H9 (cell line): ENCODE measurements around the gene CIDEC. TPM values are rescaled to one million over a fixed set of nuclear protein-coding genes. Genes with fewer than 3 reads are reported as not detected.

Experiments
- DNase-seq: peaks from one replicate; pipeline ENCODE4 v3.0.0-alpha.2; 2017
- H2AFZ ChIP-seq: one replicate; pipeline ENCODE4 v1.6.1; 2013; ENCODE audit warnings: mild to moderate bottlenecking, low read length, control low read depth, moderate library complexity
- H2AK5ac ChIP-seq: 2 replicates; pipeline ENCODE4 v1.6.1; 2013; ENCODE audit warnings: low read length, control low read depth, mixed read lengths; ENCODE audit not compliant: insufficient read length
- H2BK120ac ChIP-seq: one replicate; pipeline ENCODE4 v1.6.1; 2013; ENCODE audit warnings: low read depth, mild to moderate bottlenecking, low read length, control low read depth, inconsistent platforms; ENCODE audit not compliant: poor library complexity, severe bottlenecking
- H2BK12ac ChIP-seq: 2 replicates; pipeline ENCODE4 v1.6.1; 2013; ENCODE audit warnings: low read length, control low read depth, mixed read lengths, low read depth; ENCODE audit not compliant: insufficient read length
- H2BK15ac ChIP-seq: 2 replicates; pipeline ENCODE4 v1.6.1; 2013; ENCODE audit warnings: low read depth, low read length, control low read depth
- H2BK20ac ChIP-seq: one replicate; pipeline ENCODE4 v1.6.1; 2013; ENCODE audit warnings: low read depth, mild to moderate bottlenecking, low read length, control low read depth, inconsistent platforms; ENCODE audit not compliant: poor library complexity, severe bottlenecking
- H2BK5ac ChIP-seq: 2 replicates; pipeline ENCODE4 v1.6.1; 2013; ENCODE audit warnings: low read length, control low read depth, mixed read lengths; ENCODE audit not compliant: insufficient read length
- H3K14ac ChIP-seq: 2 replicates; pipeline ENCODE4 v1.6.1; 2013; ENCODE audit warnings: low read length, control low read depth; ENCODE audit not compliant: insufficient read depth
- H3K18ac ChIP-seq: 2 replicates; pipeline ENCODE4 v1.6.1; 2013; ENCODE audit warnings: low read depth, mild to moderate bottlenecking, mixed read lengths, low read length, control low read depth; ENCODE audit not compliant: insufficient read length
- H3K23ac ChIP-seq: 2 replicates; pipeline ENCODE4 v1.6.1; 2013; ENCODE audit warnings: low read length, control low read depth, mixed read lengths, low read depth; ENCODE audit not compliant: insufficient read length
- H3K23me2 ChIP-seq: 2 replicates; pipeline ENCODE4 v1.6.1; 2013; ENCODE audit warnings: low read depth, mild to moderate bottlenecking, mixed read lengths, low read length, control low read depth; ENCODE audit not compliant: insufficient read length, poor library complexity, severe bottlenecking
- H3K27ac ChIP-seq: 2 replicates; pipeline ENCODE4 v1.5.1; 2013; ENCODE audit warnings: low read length, control low read depth, mixed read lengths, low read depth; ENCODE audit not compliant: insufficient read length
- H3K27me3 ChIP-seq: 2 replicates; pipeline ENCODE4 v1.6.1; 2013; ENCODE audit warnings: low read length, control low read depth, inconsistent platforms; ENCODE audit not compliant: insufficient read depth
- H3K4ac ChIP-seq: 2 replicates; pipeline ENCODE4 v1.6.1; 2013; ENCODE audit warnings: low read depth, mild to moderate bottlenecking, control low read depth, inconsistent platforms, low read length, moderate library complexity
- H3K4me1 ChIP-seq: 2 replicates; pipeline ENCODE4 v1.6.1; 2013; ENCODE audit warnings: low read length, control low read depth, inconsistent platforms; ENCODE audit not compliant: insufficient read depth
- H3K4me2 ChIP-seq: 2 replicates; pipeline ENCODE4 v1.6.1; 2013; ENCODE audit warnings: low read length, control low read depth, mixed read lengths; ENCODE audit not compliant: insufficient read length, insufficient read depth
- H3K56ac ChIP-seq: 2 replicates; pipeline ENCODE4 v1.6.1; 2013; ENCODE audit warnings: low read depth, mild to moderate bottlenecking, mixed read lengths, low read length, control low read depth; ENCODE audit not compliant: insufficient read length
- H3K79me1 ChIP-seq: 2 replicates; pipeline ENCODE4 v1.6.1; 2013; ENCODE audit warnings: low read depth, mild to moderate bottlenecking, moderate library complexity, low read length, control low read depth, inconsistent platforms; ENCODE audit not compliant: insufficient read depth, poor library complexity, severe bottlenecking
- H3K79me2 ChIP-seq: 2 replicates; pipeline ENCODE4 v1.6.1; 2013; ENCODE audit warnings: low read length, control low read depth, inconsistent platforms; ENCODE audit not compliant: insufficient read depth
- H3K9ac ChIP-seq: 2 replicates; pipeline ENCODE4 v1.6.1; 2013; ENCODE audit warnings: low read length, control low read depth, mixed read lengths; ENCODE audit not compliant: insufficient read length; ENCODE audit errors: extremely low read depth
- H3K9me3 ChIP-seq: one replicate; pipeline ENCODE4 v1.6.1; 2013; ENCODE audit warnings: low read depth, low read length, inconsistent platforms; ENCODE audit not compliant: control insufficient read depth
- H3T11ph ChIP-seq: one replicate; pipeline ENCODE4 v1.6.1; 2013; ENCODE audit warnings: mild to moderate bottlenecking, low read length, control low read depth, inconsistent platforms
- H4K20me1 ChIP-seq: one replicate; pipeline ENCODE4 v1.6.1; 2013; ENCODE audit not compliant: control insufficient read depth, insufficient read length, insufficient read depth
- H4K5ac ChIP-seq: 2 replicates; pipeline ENCODE4 v1.6.1; 2013; ENCODE audit warnings: low read depth, mild to moderate bottlenecking, mixed read lengths, low read length, control low read depth; ENCODE audit not compliant: insufficient read length
- H4K8ac ChIP-seq: replicated peaks from 2 replicates; pipeline ENCODE4 v1.6.1; 2013; ENCODE audit warnings: low read length, control low read depth, mixed read lengths, low read depth; ENCODE audit not compliant: insufficient read length
- H4K91ac ChIP-seq: 2 replicates; pipeline ENCODE4 v1.6.1; 2013; ENCODE audit warnings: low read depth, mild to moderate bottlenecking, moderate library complexity, mixed read lengths, low read length, control low read depth; ENCODE audit not compliant: insufficient read length
- H3K27ac Mint-ChIP-seq, 3 experiments: 2 replicates in 2 of 3; 3 replicates in 1 of 3; pipeline ENCODE4 v1.8.0; 2020 to 2021; ENCODE audit warnings: mixed read lengths in 3 of 3, mild to moderate bottlenecking in 1 of 3, moderate library complexity in 1 of 3
- H3K27me3 Mint-ChIP-seq: 2 replicates; pipeline ENCODE4 v1.8.0; 2021; ENCODE audit warnings: low read depth, mild to moderate bottlenecking, moderate library complexity, mixed read lengths
- H3K36me3 Mint-ChIP-seq, 3 experiments: 2 replicates in 2 of 3; 3 replicates in 1 of 3; pipeline ENCODE4 v1.8.0; 2020 to 2021; ENCODE audit warnings: low read depth in 3 of 3, mixed read lengths in 3 of 3; ENCODE audit not compliant: insufficient read depth in 1 of 3
- H3K4me1 Mint-ChIP-seq, 2 experiments: 2 replicates each; pipeline ENCODE4 v1.8.0; 2020; ENCODE audit warnings: mixed read lengths in 2 of 2
- H3K4me3 Mint-ChIP-seq, 2 experiments: 2 replicates in 1 of 2; 3 replicates in 1 of 2; pipeline ENCODE4 v1.8.0; 2020 to 2021; ENCODE audit warnings: mild to moderate bottlenecking in 2 of 2, mixed read lengths in 2 of 2, moderate library complexity in 1 of 2
- H3K9me3 Mint-ChIP-seq, 2 experiments: 2 replicates in 1 of 2; 3 replicates in 1 of 2; pipeline ENCODE4 v1.8.0; 2020; ENCODE audit warnings: mild to moderate bottlenecking in 2 of 2, mixed read lengths in 2 of 2, moderate library complexity in 1 of 2
- CTCF ChIP-seq: fragments of 200-600 bp; sonication (generic); conservative IDR thresholded peaks from 3 replicates; pipeline ENCODE4 v1.8.0; 2021; ENCODE audit warnings: antibody characterized with exemption, mild to moderate bottlenecking
- WGBS: extraction: QIAGEN DNeasy Blood & Tissue Kit; methylation state at CpG from one replicate; pipeline ENCODE4 v1.1.7; 2013; ENCODE audit warnings: missing lambda C conversion rate, low lambda C conversion rate, mixed read lengths; ENCODE audit not compliant: insufficient read length; ENCODE audit errors: extremely low coverage; 5-methylcytosine and 5-hydroxymethylcytosine counted together
- total RNA-seq: library from RNA; stranded (reverse); gene quantifications from 2 replicates; pipeline ENCODE4 v1.2.1, GENCODE V29; 2021

Gene CIDEC
- total RNA-seq, 1 experiment from 2014 or later, result not detected

- peak; percentile 73 for DNase-seq
- Histone ChIP-seq H2BK20ac (no peak overlapping the region), H4K20me1 (no peaks in the 10 kb centered on the region), H3K4me2 (peak overlapping the region; percentile 76), H2BK12ac (no peak overlapping the region), H3K23me2 (peaks cover 15% of the 10 kb centered on the region), H2BK5ac (no peak overlapping the region), H2BK120ac (no peak overlapping the region), H4K8ac (no peak overlapping the region), H3T11ph (no peak overlapping the region), H3K9me3 (no peaks in the 10 kb centered on the region), H3K27me3 (no peaks in the 10 kb centered on the region; the same call in 1 of the 2 replicates), H3K27ac (no peak overlapping the region), H4K91ac (no peak overlapping the region), H3K4ac (no peak overlapping the region), H3K56ac (no peak overlapping the region), H3K4me1 (peaks cover 4% of the 10 kb centered on the region; the same call in 1 of the 2 replicates), H4K5ac (no peak overlapping the region), H2BK15ac (no peak overlapping the region), H3K79me1 (no peaks in the 10 kb centered on the region), H3K9ac (no peak overlapping the region), H3K18ac (no peak overlapping the region), H3K14ac (no peak overlapping the region), H2AFZ (no peak overlapping the region), H3K79me2 (no peaks in the 10 kb centered on the region), H3K23ac (no peak overlapping the region), H2AK5ac (no peak overlapping the region)
- Mint-ChIP-seq H3K4me3 (peak overlapping the region; percentile 69 to 70), H3K27ac (no peak overlapping the region), H3K36me3 (peaks cover 0 to 5% (median 0%) of the 10 kb centered on the region in 3 experiments; a peak in 1 of 7 replicates), H3K9me3 (no peaks in the 10 kb centered on the region; a peak in 2 of 5 replicates), H3K4me1 (peaks cover 15 to 27% of the 10 kb centered on the region in 2 experiments), H3K27me3 (peaks cover 17% of the 10 kb centered on the region)
- no CpG with 5 or more reads among the region's 15 CpGs for WGBS
- no peak for TF ChIP-seq CTCF
Measured at GRCh38 chr3:9914559-9915253, 34.7 kb upstream of the CIDEC start.
